ENCODE results near the gene YY1. TPM values are rescaled to one million over a fixed set of nuclear protein-coding genes. Genes with fewer than 3 reads are reported as not detected.

YY1 gene
- total RNA-seq, 1 experiment from 2014 or later: 83.1 TPM

GRCh38 chr14:100213587-100213955, 25.4 kb upstream of the YY1 start:
- POLR2A ChIA-PET: interaction anchor here (1.8 kb wide), 1 partner anchor 16 kb away, joined by 4 read pairs; no protein-coding TSS in a partner anchor
- ATAC-seq (no peak), DNase-seq (ENCODE audit: low spot score) (no peak)
- H3K27me3 Mint-ChIP-seq (ENCODE audit: low read depth): peaks cover 3% of the 10 kb centered on the region; the same call in 1 of the 2 replicates
- TF ChIP-seq ZNF121 (CRISPR knock-in tag; IDR thresholded peaks at IDR 0.05) (peak; percentile 75; the same call in 1 of the 2 replicates), TEAD1 (CRISPR knock-in tag; IDR thresholded peaks at IDR 0.05) (no peak), SMAD4 (CRISPR knock-in tag; IDR thresholded peaks at IDR 0.05) (no peak), GTF2I (CRISPR knock-in tag; conservative IDR thresholded peaks at IDR 0.05) (0 out of 2 replicates have a peak, but pooled peaks have one; percentile 50)
- peaks cover 19% of the 10 kb centered on the region for H3K4me1 Mint-ChIP-seq
- no peaks in the 10 kb centered on the region for H3K9me3 Mint-ChIP-seq
- H3K4me3 Mint-ChIP-seq: peak overlapping the region; percentile 64
- H3K36me3 Mint-ChIP-seq: no peaks in the 10 kb centered on the region
- CTCF ChIA-PET: interaction anchor here (6.9 kb wide), 1 partner anchor 20 kb away, joined by 52 read pairs; no protein-coding TSS in a partner anchor
- no peak overlapping the region for H3K27ac Mint-ChIP-seq

- peaks cover 19% of the 10 kb centered on the region for H3K4me1 Mint-ChIP-seq
- TF ChIP-seq TEAD4 (CRISPR knock-in tag; IDR thresholded peaks at IDR 0.05) (no peak), CREB1 (CRISPR knock-in tag; IDR thresholded peaks at IDR 0.05) (0 out of 2 replicates have a peak, but pooled peaks have one; percentile 79), MLX (CRISPR knock-in tag; IDR thresholded peaks at IDR 0.05) (no peak), ZNF425 (CRISPR knock-in tag; conservative IDR thresholded peaks at IDR 0.05) (no peak), ZNF423 (CRISPR knock-in tag; IDR thresholded peaks at IDR 0.05) (no peak), SMAD4 (CRISPR knock-in tag; IDR thresholded peaks at IDR 0.05) (no peak), CDX4 (CRISPR knock-in tag; IDR thresholded peaks at IDR 0.05; ENCODE audit: borderline replicate concordance) (no peak), MYBL2 (CRISPR knock-in tag; IDR thresholded peaks at IDR 0.05) (peak; percentile 49; the same call in 1 of the 2 replicates), JAZF1 (CRISPR knock-in tag; IDR thresholded peaks at IDR 0.05) (no peak), E2F1 (CRISPR knock-in tag; IDR thresholded peaks at IDR 0.05) (no peak; the same call in 1 of the 2 replicates), PRRX2 (CRISPR knock-in tag; IDR thresholded peaks at IDR 0.05) (no peak), NR1H2 (CRISPR knock-in tag; IDR thresholded peaks at IDR 0.05) (no peak), MXD4 (CRISPR knock-in tag; IDR thresholded peaks at IDR 0.05; ENCODE audit: borderline replicate concordance) (no peak), ZNF532 (CRISPR knock-in tag; IDR thresholded peaks at IDR 0.05; ENCODE audit: borderline replicate concordance) (no peak), TEAD1 (CRISPR knock-in tag; IDR thresholded peaks at IDR 0.05) (peak; percentile 55; the same call in 1 of the 2 replicates), GABPB1 (CRISPR knock-in tag; IDR thresholded peaks at IDR 0.05) (no peak), ETV6 (CRISPR knock-in tag; IDR thresholded peaks at IDR 0.05) (no peak), USF2 (CRISPR knock-in tag; IDR thresholded peaks at IDR 0.05) (peak; percentile 55)
Measured at GRCh38 chr14:100213956-100214769, 24.8 kb upstream of the YY1 start.

More at GRCh38 chr14:100213956-100214769, 24.8 kb upstream of the YY1 start:
- peak overlapping the region; percentile 66 for H3K4me3 Mint-ChIP-seq
- POLR2A ChIA-PET: interaction anchor here (0.6 to 1.8 kb wide), 5 partner anchors 9 to 100 kb away, joined by 3 to 7 read pairs (median 4); partner anchors contain the start of gene DEGS2
- peak overlapping the region; percentile 99 for H3K27ac Mint-ChIP-seq
- DNase-seq (ENCODE audit: low spot score): peak; percentile 93
- peaks cover under 1% of the 10 kb centered on the region; the same call in 1 of the 2 replicates for H3K27me3 Mint-ChIP-seq (ENCODE audit: low read depth)
- CTCF ChIA-PET: interaction anchor here (0.6 to 6.9 kb wide), 14 partner anchors 9 to 439 kb away, joined by 3 to 52 read pairs (median 5); no protein-coding TSS in a partner anchor
- no peaks in the 10 kb centered on the region for H3K36me3 Mint-ChIP-seq
- ATAC-seq: peak; percentile 93
- no peaks in the 10 kb centered on the region for H3K9me3 Mint-ChIP-seq
